GM19463 (cell line): ENCODE data around the gene SAPCD1.

Experiments
- ATAC-seq: cut with Tn5 transposase; IDR thresholded peaks from one replicate; pipeline ENCODE4 v1.9.1; 2021; ENCODE audit warnings: mild to moderate bottlenecking, moderate library complexity; ENCODE audit not compliant: unreplicated experiment

Gene SAPCD1

DNA sequence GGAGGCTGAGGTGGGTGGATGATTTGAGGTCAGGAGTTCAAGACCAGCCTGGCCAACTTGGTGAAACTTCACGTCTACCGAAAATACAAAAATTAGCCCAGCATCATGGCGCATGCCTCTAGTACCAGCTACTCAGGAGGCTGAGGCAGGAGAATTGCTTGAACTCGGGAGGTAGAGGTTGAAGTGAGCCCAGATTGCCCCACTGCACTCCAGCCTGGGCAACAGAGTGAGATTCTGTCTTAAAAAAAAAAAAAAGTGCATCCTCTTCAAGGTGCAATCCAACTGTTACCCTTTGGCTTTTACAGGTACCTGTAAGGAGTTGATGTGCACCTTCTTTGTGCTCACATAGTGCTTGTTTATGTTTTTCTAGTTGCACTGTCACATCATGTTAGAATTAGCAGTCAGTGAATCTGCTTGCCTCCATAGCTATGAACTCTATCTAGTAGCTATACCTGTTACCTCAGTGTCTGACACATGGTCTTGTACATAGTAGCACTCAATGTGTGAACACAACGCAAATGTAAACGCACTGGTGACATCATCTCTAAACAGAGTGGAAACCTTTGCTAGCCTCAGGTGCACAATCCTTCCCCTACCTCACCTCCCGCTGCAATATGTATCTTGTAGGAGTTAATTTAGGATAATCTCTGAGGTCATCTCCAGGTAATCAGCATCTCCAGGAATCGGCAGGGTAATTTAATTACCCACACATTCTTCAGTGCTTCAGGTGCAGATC is 13.0 kb upstream of the SAPCD1 start:
- ATAC-seq = no peak

DNA sequence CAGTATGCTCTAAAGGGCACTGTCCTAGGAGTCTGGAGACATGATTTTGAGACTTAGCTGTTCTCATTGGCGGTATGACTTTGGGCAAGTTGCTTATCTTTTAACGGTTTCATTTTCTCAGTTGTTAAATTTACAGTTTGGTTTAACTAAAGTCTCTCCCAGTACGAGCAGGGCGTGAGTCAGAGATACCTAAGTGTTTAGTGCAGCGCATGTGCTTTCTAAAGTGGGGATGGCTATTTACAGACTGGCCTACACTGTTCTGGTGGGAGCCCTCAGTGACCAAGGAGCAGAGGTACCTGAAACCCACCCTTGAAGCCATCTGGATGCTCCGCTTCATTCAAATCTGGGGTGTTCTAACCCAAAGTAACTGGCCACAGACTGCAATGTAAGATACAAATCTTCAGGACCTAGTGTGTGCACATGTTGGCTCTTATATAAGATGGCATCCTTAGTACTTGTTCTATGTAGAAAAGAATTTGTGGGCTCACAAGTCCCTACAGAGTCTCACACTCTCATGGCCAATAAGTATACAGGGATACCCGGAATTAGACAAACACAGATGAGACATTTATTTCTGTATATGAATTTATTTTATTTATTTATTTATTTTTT is 11.9 kb upstream of the SAPCD1 start:
- ATAC-seq = no peak

DNA sequence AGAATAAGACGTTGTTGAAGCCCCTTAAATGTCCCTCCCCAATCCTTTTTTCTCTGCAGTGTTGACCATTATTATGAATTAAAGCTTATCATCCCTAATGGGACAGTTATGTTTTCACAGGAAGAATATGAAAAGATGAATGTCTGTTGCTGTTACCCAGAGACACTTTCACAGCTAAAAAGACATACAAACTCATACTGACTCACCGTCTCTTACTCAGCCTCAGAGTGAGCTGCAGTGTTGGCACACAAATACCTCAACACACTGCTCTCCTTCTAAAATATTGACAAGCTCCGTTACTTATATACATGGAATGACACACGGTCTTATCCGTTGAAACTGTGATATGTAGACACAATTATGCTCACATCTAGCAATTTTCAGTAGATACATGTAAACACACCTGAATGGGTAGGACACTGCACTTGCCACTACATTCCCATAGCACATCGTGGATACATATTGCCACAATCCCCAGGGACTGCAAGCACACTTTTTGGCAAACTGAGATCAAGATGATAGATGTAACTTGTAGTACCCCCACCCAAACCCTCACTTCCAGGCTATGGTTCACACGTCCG is 9.6 kb upstream of the SAPCD1 start:
- ATAC-seq = no peak

DNA sequence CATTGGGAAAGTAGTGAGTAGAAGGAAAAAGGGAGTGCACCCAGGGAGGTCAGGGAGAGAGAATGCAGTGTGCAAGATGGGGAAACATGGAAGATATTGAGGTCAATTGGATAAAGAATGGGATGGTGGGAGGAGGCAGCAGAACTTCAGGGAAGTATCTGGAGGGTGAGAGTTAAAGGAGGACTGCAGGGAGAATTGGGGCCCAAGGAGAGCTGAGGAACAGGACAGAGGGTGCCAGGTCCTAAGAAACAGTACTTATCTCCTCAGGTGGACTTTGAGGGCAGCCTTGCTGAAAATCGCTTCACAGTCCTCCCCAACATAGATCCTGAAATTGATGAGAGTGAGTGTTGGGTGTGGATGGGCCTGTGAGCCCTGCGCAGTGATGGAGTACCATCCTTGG is 4.2 kb upstream of the SAPCD1 start:
- no peak for ATAC-seq

DNA sequence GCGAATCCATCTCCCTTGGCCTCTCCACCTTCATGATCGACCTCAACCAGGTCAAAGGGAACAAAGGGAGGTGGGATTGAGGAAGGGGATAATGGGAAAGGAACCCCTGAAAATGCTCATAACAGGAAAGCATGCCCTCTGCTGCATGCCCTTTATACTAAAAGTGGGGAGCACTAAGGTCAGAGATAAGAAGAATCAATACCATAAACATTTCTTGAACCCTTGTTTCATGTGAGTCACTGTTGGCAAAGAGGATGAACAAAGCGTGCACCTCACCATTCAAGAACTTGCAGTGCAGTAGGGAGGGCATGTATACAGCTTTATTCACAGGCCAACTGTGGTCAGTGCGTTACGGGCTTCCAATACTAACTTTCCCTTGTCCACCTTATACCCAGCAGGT is 1.7 kb upstream of the SAPCD1 start:
- ATAC-seq = no peak

DNA sequence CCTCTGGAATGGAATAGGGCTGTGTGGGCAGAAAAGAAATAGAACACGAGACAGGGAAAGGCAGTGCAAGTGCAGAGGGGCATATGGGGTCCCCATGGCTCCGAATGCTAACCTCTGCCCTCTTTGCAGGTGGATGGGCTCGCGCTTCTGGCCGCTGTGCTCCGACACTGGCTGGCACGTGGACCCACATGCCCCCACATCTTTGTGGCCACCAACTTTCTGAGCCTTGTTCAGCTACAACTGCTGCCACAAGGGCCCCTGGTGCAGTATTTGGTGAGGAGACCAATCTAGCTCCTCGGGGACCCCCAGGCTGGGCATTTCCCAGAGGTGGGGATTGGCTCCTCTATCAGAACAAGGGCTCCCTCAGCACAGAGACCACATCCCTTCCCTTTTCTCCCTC is 1.1 kb upstream of the SAPCD1 start:
- ATAC-seq = no peak

DNA sequence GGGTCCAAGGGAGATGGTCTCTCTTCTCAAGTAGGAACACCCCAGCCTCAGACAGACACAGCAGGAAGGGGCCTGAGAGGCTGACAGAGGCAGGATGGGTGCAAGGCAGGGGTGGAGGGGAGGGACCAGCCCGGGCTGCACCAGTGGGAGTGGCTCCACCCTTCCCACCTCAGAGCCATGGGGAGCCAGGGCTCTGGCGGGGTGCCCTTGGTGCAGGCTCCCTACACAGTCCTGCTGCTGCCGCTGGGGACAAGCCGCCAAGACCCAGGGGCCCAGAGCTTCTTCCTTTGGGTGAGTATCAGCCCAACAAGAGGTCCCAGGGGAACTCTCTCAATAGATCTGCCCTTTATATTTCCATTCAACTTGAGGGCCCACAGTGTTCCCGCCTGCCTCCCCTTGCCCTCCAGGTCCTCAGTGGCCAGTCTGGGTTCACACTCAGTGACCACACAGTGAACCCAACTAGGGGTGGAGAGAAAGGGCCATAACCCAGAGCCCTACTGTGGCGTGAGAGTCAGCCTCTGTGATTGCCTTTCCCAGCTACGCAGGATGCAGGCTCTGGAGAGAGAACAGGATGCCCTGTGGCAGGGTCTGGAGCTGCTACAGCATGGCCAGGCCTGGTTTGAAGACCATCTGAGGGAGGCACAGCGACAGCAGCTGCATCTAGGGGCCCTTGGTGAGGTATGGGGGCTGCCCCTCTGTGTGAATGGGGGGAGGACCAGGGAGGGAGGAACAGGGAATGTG is 592 bp downstream of the SAPCD1 start:
- no peak for ATAC-seq

DNA sequence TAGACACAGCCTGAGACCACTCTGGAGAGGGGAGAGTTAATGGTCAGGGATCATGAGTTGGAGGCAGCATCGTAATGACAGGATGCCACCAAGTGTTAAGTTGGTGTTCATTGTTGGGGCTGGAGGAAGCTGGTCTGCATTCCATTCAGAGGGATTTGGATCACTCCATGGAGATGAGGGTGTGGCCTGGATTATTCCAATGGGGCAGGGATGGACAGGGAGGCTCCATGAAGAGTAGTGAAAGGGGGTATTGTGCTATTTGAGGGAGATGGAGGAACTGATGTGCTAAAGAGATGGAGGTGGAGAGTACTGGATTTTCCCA is 1.1 kb downstream of the SAPCD1 start:
- no peak for ATAC-seq

DNA sequence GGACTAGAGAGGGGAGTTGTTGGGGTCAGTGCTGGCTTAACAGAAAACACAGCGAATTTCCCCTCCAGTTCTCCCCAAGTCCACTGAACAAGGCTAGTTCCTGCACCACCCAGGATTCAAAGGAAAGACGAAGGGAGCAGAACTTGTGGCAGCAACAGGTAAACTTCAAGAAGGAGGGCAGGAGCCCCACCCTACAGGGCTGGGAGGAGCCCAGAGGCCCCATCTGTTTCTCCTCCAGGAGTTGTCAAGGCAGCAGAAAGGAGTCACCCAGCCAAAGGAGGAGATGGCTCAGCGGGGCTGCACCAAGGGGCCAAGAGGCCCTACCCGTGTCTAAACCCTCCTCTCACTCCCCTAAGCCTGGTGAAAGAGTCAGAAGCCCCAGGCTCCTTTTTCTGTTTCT is 1.7 kb downstream of the SAPCD1 start:
- ATAC-seq = no peak

DNA sequence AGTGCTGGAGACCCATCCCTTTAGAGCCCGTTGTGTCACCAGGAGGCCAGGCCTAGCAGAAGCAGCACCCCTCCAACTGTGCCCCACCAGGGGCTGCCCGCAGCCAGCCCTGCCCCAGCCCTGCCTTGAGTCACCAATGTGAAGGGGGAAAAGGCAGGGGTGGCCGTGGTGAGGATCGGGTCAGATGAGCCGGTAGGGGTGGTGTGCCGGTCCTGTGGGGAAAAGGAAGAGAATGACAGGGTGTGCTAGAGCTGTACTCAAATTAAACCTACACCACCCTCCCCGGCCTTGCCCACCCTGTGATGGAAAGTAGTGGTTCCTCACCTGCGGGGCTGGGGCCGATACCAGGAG is 3.1 kb downstream of the SAPCD1 start:
- no peak for ATAC-seq

DNA sequence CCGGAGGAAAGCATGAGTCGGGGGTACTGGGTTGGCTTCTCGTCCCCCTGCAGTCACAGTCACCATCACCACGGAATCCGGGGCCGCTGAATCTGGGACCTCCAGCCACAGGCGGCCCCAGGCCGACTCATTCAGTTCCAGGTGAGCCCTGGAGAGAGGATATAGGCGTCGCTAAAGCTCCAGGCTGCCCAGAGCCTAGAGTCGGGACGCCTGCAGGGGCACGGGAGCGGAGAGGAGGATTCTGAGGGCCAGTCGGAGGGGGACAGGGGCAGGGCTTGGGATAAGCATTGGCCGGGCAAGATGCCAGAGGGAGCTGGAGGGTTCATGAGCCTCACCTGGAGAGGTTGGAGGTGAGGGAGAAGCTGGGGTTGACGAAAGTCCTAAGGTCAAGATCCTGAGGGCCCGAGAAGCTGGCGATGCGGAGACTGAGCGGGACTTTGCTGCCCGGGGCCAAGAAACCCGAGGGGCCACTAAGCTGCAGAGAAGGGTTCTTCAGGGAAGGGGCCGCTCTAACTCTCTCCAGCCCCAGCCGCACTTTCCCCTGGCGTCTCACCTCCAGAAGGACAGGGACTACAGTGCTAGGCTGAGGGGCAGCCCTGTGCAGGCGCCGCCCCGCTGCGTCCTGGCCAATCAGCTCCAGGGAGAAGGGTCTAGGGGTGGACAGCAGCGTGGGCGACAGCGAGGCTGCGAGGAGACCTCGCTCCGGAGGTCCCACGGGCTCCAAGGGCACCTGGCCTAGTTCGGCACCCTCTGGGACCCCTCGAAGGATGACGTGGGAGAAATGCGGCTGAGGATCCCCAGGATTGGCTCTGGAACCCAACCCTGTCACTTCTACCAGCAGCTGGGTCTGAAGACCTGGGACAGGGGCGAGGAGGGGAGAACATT is 3.7 kb downstream of the SAPCD1 start:
- ATAC-seq = no peak

DNA sequence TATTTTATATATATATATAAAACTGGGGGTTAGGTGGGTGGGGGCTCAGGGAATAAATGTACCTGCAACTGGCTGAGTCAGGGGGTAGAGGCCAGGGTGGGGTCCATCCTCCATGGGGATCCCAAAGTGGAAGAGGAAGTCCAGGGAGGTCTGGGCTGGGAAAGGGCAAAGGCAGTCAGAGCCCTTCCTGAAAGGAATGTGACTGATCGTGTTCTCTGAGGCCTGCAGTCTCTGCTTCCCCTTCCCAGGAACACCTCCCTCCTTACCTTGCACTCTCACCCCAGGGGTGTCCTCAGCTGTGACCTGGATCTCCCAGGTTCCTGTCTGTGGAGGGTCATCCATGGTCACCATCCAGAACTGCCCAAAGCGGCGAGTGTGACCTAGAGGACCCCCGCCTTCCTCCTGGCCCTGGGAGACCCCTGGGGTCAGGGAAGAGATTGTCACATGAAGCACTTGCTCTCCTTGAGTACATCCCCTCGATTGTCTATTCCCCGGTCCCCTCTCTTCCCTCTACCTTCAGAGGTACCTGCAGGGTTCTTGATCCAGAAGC is 4.7 kb downstream of the SAPCD1 start:
- no peak for ATAC-seq

DNA sequence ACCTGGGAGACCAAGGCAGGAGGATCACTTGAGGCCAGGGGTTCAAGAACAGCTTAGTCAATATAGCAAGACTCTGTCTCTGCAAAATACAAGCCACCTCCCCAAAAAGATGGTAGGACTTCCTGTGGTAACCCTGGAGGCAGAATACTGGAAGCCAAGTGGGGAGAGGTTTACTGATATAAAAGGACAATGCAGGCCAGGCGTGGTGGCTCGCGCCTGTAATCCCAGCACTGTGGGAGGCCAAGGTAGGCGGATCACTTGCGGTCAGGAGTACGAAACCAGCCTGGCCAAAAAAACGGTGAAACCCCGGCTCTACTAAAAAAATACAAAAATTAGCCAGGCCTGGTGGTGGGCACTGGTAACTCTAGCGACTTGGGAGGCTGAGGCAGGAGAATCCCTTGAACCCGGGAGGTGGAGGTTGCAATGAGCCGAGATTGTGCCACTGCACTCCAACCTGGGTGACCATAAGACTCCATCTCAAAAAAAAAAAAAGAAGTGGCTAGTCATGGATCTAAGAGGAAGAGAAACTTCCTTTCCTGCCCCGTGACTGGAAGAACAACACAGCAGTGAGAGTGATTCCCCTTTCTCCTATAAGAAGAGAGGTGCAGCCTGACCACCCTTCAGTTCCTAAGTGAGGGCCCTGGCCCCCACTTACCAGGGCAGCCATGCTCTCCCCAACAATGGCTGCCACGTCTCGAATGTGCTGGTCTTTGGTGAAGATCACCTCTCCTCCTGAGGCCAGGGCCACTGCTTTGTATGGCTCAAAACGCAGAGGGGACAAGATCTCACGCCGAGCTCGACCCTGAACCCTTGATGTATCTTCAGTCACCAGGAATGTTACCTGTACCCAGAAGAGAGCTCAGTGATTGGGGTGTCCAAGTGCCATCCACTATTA is 6.2 kb downstream of the SAPCD1 start:
- ATAC-seq = no peak

DNA sequence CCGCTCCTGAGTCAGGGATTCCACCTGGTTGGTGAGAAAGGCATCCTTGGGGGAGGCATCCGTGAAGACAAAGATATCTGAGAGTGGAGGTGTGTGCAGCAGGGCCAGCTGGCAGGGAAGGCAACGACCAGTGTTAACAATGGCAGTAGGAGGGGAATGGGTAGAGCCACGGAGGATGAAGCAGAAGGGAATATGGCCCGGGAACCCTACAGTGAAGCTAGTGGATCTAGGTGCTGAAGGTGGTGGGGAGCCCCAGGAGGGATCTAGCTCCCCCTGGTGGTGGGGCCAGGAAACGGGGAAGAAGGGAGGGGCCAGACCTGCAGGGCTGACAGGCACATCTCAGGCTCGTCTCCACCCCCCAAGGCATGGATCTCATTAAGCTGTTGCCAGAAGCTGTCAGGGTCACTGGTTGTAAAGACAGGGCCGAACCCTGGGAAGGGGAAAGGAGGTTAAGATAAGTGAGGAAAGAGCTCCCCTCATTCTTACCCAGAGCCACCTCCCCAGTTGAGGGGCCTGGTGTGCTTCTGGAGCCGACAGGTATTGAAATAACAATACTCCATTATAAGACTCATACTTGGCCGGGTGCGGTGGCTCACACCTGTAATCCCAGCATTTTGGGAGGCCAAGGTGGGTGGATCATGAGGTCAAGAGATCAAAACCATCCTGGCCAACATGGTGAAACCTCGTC is 7.4 kb downstream of the SAPCD1 start:
- ATAC-seq = no peak

DNA sequence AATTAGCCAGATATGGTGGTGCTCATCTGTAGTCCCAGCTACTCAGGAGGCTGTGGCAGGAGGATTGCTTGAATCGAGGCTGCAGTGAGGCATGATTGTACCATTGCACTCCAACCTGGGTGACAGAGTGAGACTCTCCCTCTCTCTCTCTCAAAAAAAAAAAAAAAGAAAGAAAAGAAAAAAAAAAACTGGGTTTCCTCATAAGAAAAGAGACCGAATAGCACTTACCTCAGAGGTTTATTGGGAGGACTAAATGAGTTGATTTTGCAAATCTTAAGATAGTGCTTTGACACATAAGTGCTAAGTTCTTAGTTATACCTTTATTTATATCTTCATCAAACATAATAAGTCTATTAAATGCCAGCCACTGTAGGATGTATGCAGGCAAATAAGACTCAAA is 8.4 kb downstream of the SAPCD1 start:
- no peak for ATAC-seq

DNA sequence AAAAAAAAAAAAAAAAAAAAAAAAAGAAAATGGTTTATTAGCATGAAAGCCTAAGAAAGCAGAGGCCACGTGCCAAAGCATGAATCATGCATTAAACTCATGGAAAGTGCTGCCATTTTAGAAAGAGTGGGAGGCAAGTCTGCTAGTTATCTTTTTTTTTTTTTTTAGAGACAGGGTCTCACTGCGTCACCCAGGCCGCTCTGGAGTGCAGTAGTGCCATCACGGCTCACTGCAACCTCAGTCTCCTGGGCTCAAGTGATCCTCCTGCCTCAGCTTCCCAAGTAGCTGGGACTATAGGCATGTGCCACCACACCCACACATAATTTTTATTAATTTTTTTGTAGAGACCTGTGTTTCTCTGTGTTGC is 9.5 kb downstream of the SAPCD1 start:
- ATAC-seq = no peak

DNA sequence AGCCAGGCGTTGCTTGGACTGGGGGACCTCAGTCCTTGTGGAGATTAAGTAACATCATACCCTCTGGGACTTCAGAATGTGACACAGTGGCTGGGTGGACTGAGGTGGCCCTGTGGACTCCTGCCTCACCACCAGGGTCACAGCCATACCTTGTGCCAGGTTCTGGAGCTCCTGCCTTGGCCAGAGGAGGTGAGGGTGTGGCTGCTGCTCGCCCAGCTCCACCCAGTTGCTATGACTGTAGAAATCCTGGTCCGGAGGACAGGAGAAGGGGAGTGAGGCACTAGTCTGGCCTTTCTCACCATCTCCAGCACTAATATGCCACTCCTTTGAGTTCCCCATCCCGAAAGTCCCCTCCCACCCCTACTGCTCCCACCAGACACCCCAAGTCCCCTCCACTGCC is 12.7 kb downstream of the SAPCD1 start:
- no peak for ATAC-seq

DNA sequence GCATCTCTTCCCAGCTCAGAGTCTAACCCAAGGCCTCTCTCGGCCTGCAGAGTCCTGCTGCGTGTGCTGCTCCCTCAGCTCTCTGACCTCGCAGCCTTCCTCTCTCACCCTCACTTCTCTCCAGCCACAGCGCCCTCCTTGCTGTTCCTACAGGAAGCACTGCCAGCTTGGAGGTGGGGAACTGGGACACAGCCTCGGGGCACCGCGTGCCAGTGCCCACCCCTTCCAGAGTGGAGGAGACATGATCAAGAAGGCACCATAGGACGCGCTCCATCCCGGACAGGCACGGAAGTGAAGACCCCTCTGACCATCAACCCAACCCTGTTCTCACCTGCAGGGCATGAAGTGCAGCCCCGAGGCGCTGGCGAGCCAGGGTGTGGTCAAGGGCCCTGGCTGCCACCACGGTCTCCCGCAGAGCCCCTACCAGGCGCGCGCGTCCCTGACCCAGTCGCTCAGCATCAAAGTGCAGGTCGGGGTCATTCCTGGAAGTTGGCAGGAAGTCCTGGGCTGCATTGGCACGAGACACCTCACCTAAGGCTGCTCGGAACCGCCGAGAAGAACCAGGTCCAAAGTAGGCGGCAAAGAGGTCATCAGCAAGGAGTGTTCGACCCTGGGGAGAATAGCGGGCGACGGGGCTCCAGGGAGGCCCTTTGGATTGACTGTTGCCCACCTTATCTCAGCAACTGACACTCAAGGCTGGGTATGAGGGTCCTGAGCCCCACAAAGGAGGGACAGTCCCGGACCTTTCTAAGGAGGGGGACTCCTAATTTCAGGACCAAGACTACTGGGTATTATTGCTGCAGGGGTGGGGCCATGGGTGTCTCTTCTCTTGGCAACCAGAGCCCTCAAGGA is 13.4 kb downstream of the SAPCD1 start:
- no peak for ATAC-seq
